GM21367 (cell line): ENCODE results near the gene TREM2.
"Not testable (repeated sequence)": the region's sequence is repeated elsewhere in the genome, so short reads cannot be mapped to it uniquely, and the experiment has no call there.

Experiments
- ATAC-seq: cut with Tn5 transposase; IDR thresholded peaks from one replicate; pipeline ENCODE4 v1.9.1; 2021; ENCODE audit not compliant: unreplicated experiment

TREM2 gene

DNA sequence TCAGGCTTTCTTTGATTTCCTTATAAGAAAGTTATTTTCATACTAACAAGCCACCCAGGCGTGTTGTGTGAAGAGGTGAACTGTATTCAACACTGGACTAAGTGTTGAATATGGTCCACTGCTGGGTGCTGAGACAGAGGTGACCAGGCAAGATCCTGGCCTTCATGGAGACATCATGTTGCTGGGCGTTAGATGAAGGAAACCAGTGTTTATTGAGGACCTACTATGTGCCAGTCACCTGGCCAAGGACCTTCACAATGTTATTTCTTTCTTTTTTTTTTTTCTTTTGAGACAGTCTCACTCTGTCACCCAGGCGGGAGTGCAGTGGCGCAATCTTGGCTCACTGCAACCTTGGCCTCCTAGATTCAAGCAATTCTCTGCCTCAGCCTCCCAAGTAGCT lies 6.9 kb downstream of the TREM2 start:
- no peak for ATAC-seq

- ATAC-seq: no peak
Measured at GRCh38 chr6:41155132-41155805, 7.6 kb downstream of the TREM2 start.

- ATAC-seq: no peak
Measured at GRCh38 chr6:41153992-41154625, 8.8 kb downstream of the TREM2 start, which contains the start of gene TREML1. TREML1 (minus strand) TSS chr6:41154347; CDS start chr6:41154288, 59 bp downstream.

- no peak for ATAC-seq
Measured at GRCh38 chr6:41153451-41153850, 9.5 kb downstream of the TREM2 start.

- no peak for ATAC-seq
Measured at GRCh38 chr6:41150671-41151070, 12.2 kb downstream of the TREM2 start.

- no peak for ATAC-seq
Measured at GRCh38 chr6:41147917-41148316, 15.0 kb downstream of the TREM2 start.

DNA sequence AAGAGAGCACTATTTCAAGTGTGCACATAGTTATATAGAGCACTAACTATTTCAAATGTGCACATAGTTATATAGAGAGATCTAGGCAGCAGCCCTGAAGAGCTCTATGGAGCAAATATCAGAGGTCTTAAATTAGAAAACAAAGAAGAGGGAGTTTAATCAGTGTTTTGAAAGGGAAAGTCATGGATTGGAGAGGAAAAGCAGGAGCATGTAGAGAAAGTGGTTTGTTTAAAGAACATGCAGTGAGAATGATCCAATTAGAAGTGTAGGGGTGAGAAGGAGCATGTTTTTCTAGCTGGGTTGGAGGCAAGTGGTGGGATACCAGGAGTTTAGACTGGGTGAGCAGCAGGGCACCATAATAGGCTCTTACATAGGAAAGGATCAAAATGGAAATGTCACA lies 26.0 kb downstream of the TREM2 start:
- ATAC-seq: no peak

- no peak for ATAC-seq
Measured at GRCh38 chr6:41135062-41135832, 27.7 kb downstream of the TREM2 start.

DNA sequence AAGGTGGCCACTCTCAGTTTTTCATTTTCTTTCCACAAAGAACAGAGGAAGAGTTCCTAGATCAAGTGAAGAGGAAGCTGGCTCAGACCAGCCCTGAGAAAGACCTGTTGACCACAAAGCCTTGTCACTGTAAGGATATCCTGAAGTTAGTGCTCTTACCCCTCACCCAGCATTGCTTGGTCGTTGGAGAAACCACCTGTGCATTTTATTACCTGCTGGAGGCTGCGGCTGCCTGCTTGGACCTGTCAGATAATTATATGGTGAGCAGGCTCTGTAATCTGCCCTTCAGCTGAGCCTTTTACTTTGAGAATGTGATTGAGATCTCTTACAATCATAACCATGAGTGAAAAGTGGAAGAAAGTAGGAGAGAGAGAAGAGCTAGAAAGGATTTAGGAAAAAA lies 30.7 kb downstream of the TREM2 start:
- ATAC-seq: no peak

DNA sequence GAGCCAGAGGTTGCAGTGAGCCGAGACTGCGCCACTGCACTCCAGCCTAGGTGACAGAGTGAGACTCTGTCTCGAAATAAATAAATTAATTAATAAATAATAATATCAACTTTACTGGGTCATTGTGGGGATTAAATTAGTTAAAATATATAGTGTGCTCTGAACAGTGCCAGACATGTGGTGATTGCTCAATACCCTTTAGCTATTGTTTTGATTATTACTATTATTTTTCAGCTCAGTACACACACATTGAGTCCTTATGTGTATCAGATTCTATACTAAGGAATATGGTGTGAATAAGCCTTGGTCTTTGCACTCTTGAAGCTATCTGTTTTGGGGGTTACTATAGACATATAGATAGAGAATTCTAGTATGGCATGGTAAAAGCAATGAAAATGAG lies 37.6 kb downstream of the TREM2 start:
- ATAC-seq: no peak

DNA sequence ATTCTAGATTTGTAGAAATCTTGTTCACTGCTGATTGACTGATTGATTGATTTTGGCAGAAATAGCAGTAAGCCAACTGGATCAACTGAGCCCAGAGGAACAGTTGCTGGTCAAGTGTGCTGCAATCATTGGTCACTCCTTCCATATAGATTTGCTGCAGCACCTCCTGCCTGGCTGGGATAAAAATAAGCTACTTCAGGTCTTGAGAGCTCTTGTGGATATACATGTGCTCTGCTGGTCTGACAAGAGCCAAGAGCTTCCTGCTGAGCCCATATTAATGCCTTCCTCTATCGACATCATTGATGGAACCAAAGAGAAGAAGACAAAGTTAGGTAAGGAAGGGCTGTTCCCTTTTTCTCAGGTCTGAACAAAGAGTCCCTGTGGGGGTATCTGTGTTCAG lies 40.0 kb downstream of the TREM2 start:
- no peak for ATAC-seq

DNA sequence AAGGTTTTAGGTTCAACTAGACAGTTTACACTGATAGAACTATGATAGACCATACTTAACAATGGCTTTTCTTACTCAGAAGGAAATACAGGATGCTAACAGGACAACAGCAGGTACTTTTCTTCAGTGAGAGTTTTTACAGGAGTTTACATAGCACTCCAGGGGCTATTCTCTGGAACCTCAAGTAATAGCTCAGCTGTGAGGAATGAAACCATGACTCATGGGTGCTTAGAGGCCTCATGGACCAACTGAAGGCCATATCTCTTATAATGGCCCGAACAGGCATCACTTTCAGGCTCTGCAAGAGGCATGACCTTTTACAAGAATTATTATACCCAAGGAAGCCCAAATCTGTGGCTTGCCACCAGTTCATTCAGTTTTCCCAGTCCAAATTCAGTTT lies 40.5 kb downstream of the TREM2 start:
- no peak for ATAC-seq

- no peak for ATAC-seq
Measured at GRCh38 chr6:41120058-41120457, 42.9 kb downstream of the TREM2 start.

DNA sequence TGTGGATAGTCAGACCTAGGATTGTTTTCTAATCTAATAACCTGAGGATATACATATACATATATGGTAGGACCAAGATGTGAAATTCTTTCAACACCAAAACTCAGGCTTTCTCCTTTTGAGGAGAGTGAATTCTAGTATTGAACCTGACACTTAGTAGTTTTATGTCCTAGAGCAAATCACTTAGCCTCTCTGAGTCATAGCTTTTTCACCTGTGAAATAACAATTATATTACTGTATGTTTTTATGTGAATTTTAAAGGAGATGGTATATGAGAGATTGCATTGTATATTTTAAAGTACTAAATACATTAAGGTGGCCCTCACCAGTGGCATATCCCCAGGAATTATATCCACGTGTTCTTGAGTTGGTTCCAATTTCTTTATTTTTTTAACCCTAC lies 43.4 kb downstream of the TREM2 start:
- no peak for ATAC-seq

DNA sequence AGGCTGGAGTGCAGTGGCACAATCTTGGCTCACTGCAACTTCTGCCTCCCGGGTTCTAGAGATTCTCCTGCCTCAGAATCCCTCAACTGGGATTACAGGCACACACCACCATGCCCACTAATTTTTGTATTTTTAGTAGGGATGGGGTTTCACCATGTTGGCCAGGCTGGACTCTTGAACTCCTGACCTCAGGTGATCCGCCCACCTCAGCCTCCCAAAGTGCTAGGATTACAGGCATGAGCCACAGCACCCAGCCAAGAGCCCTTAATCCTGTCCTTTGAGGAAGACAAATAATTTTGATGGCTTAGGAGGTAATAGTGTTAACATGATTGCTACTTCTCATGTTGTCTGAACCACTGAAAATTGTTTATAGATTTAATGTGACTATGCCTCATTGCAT lies 47.9 kb downstream of the TREM2 start:
- ATAC-seq: not testable (repeated sequence)

DNA sequence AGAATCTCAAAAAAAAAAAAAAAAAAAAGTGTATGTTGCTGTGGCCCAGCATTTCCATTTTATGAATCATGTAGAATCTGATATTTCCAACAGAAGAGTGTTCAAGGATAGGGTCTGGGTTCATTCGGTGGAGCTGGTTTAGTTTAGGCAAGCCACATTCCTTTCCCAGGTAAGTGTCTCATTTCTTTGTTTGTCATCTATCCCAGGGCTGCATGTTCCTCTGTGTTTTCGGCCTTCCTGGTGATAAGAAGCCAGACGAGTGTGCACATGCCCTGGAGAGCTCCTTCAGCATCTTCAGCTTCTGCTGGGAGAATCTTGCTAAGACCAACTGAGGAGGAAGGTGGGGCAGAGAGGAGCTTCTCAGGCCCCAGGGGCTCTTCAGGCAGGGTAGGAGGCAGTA lies 51.9 kb downstream of the TREM2 start:
- ATAC-seq: no peak
